GM18951 (cell line): Measurements from ENCODE around the gene GFY.

Experiments used
- POLR2A ChIP-seq: IDR thresholded peaks from 4 replicates; pipeline ENCODE4 v1.6.1; 2011; ENCODE audit warnings: mild to moderate bottlenecking; ENCODE audit not compliant: insufficient read length, insufficient read depth; ENCODE audit errors: extremely low read depth
- in situ Hi-C: fragments of 300-500 bp; cut with MboI; formaldehyde crosslinking; loops from one replicate; pipeline ENCODE4 v1.12.0; 2022; ENCODE audit warnings: low sequenced_read_pairs, mixed read lengths, inconsistent platforms; ENCODE audit not compliant: unreplicated experiment

Gene GFY

GRCh38 chr19:49396738-49397505 is 28.3 kb upstream of the GFY start:
- TF ChIP-seq POLR2A: no peak
- in situ Hi-C loops: loop anchor here (10.0 kb wide), 1 partner anchor 48 kb away; the partner anchor contains the start of gene SLC17A7

GRCh38 chr19:49398001-49398615 is 27.1 kb upstream of the GFY start:
- in situ Hi-C loops: loop anchor here (10.0 kb wide), 1 partner anchor 47 kb away; the partner anchor contains the start of gene SLC17A7
- TF ChIP-seq POLR2A: no peak

- no peak for TF ChIP-seq POLR2A
These were observed 26.3 kb upstream of the GFY start for GRCh38 chr19:49398931-49399330.

GRCh38 chr19:49400029-49400428 is 25.2 kb upstream of the GFY start:
- TF ChIP-seq POLR2A: no peak
- in situ Hi-C loops: no loop called here

More at GRCh38 chr19:49398931-49399330, 26.3 kb upstream of the GFY start:
- in situ Hi-C loops: loop anchor here (10.0 kb wide), 1 partner anchor 46 kb away; the partner anchor contains the start of gene SLC17A7

GRCh38 chr19:49403404-49404187 is 21.6 kb upstream of the GFY start:
- no peak for TF ChIP-seq POLR2A
- in situ Hi-C loops: no loop called here

GRCh38 chr19:49407079-49407478 is 18.1 kb upstream of the GFY start:
- in situ Hi-C loops: no loop called here
- no peak for TF ChIP-seq POLR2A

- no peak for TF ChIP-seq POLR2A
- in situ Hi-C loops: no loop called here
These were observed 17.6 kb upstream of the GFY start for GRCh38 chr19:49407482-49408015.

- in situ Hi-C loops: no loop called here
- no peak for TF ChIP-seq POLR2A
These were observed 16.3 kb upstream of the GFY start for GRCh38 chr19:49408816-49409440.

- TF ChIP-seq POLR2A: no peak
- in situ Hi-C loops: no loop called here
These were observed 15.7 kb upstream of the GFY start for GRCh38 chr19:49409441-49410029.

GRCh38 chr19:49411681-49412326 is 13.4 kb upstream of the GFY start:
- TF ChIP-seq POLR2A: no peak
- in situ Hi-C loops: no loop called here

- in situ Hi-C loops: no loop called here
- no peak for TF ChIP-seq POLR2A
These were observed 11.8 kb upstream of the GFY start for GRCh38 chr19:49413348-49413747.

- in situ Hi-C loops: no loop called here
- no peak for TF ChIP-seq POLR2A
These were observed 10.9 kb upstream of the GFY start for GRCh38 chr19:49414256-49414655.
